ENCODE data around the gene PLCG2. TPM values are rescaled to one million over a fixed set of nuclear protein-coding genes. Genes with fewer than 3 reads are reported as not detected.
A peak's percentile ranks its signal among the peaks of the same experiment; 100 is the strongest.

PLCG2 gene
- total RNA-seq, 2 experiments from 2014 or later = 13.5 to 15.2 TPM

DNA sequence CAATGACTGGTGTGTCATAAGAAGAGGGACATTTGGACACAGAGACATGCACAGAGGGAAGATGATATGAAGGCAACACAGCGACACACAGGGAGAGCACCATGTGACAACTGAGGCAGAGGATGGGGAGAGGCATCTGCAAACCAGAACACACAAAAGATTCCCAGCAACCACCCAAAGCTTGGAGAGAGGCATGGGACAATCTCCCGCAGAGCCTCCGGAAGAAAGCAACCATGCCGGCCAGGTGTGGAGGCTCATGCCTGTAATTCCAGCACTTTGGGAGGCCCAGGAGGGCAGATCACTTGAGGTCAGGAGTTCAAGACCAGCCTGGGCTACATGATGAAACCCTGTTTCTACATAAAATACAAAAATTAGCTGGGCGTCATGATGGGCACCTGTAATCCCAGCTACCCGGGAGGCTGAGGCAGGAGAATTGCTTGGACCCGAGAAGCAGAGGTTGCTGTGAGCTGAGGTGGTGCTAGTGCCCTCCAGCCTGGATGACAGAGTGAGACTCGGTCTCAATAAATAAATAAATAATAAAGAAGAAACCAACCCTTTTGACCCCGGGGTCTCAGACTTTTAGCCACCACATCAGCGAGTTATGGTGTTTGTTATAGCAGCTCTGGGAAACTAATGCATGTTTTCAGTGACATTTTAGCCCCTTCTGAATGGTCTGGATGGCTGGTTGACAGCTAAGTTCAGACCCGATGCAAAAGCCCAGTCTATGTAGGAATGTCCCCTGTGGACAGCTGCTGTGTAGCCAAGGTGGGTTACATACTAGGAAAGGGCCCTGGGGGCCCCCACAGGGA, 13.8 kb upstream of the PLCG2 start:
- no peak for ATAC-seq (ENCODE audit: low read depth)
- H3K27me3 Mint-ChIP-seq = peaks cover 15% of the 10 kb centered on the region
- no peaks in the 10 kb centered on the region for H3K4me1 Mint-ChIP-seq
- DNase-seq = no peak
- H3K36me3 Mint-ChIP-seq = no peaks in the 10 kb centered on the region
- no peak overlapping the region for H3K27ac Mint-ChIP-seq
- POLR2A ChIA-PET = interaction anchor here (0.6 kb wide), 1 partner anchor 34 kb away, joined by 3 read pairs; no protein-coding TSS in a partner anchor
- H3K9me3 Mint-ChIP-seq = no peaks in the 10 kb centered on the region
- no peak overlapping the region for H3K4me3 Mint-ChIP-seq

- ATAC-seq (ENCODE audit: low read depth) (no peak), DNase-seq (no peak)
- H3K4me3 Mint-ChIP-seq = no peak overlapping the region
- POLR2A ChIA-PET = no interaction called here
- no peaks in the 10 kb centered on the region for H3K9me3 Mint-ChIP-seq
- H3K4me1 Mint-ChIP-seq = no peaks in the 10 kb centered on the region
- H3K36me3 Mint-ChIP-seq = no peaks in the 10 kb centered on the region
- no peak overlapping the region for H3K27ac Mint-ChIP-seq
- H3K27me3 Mint-ChIP-seq = peaks cover 15% of the 10 kb centered on the region
Measured at GRCh38 chr16:81765969-81766368, 13.1 kb upstream of the PLCG2 start.

DNA sequence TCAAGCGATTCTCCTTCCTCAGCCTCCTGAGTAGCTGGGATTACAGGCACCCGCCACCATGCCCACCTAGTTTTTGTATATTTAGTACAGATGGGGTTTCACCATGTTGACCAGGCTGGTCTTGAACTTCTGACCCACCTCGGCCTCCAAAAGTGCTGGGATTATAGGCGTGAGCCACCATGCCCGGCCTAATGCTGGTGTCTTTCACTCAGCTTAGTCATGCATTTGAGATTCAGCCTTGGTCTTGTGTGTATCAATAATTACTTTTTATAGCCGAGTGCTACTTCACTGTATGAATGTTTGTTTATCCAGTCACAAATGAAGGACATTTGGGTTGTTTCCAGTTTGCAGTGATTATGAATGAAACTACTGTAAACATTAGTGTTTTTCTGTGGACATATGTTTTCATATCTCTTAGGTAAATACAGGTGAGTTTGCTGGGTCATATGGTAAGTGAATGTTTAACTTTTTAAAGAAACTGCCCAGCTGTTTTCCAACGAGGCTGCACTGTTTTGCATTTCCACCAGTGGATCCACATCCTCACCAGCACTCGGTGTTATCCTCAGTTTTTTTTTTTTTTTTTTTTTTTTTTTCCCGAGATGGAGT, 11.0 kb upstream of the PLCG2 start:
- POLR2A ChIA-PET = no interaction called here

DNA sequence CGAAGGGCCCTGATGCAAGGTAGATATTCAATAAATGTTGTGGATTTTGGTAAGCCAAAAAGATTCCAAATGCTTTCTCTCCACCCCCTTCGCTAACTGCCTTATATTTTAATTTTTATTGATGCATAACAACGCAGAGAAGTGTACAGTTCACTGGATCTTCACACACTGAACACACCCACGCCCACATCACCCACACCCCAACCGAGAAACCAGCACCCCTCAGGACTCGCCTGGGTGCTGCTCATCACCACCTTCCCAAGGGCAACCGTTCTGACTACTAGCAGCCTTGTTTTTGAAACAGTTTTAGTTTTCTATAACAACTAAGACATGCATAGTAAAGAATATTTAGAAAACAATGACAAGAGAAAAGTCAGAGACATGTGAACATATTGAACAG, 9.1 kb upstream of the PLCG2 start:
- Mint-ChIP-seq H3K36me3 (no peaks in the 10 kb centered on the region), H3K27ac (no peak overlapping the region), H3K9me3 (no peaks in the 10 kb centered on the region), H3K4me3 (no peak overlapping the region), H3K4me1 (no peaks in the 10 kb centered on the region), H3K27me3 (peaks cover 22% of the 10 kb centered on the region)
- ATAC-seq (ENCODE audit: low read depth) (no peak), DNase-seq (no peak)
- POLR2A ChIA-PET = no interaction called here

More for the DNA sequence above, 11.0 kb upstream of the PLCG2 start:
- DNase-seq = no peak
- H3K4me1 Mint-ChIP-seq = no peaks in the 10 kb centered on the region
- no peaks in the 10 kb centered on the region for H3K36me3 Mint-ChIP-seq
- H3K27ac Mint-ChIP-seq = no peak overlapping the region
- no peaks in the 10 kb centered on the region for H3K9me3 Mint-ChIP-seq
- ATAC-seq (ENCODE audit: low read depth) = no peak
- peaks cover 27% of the 10 kb centered on the region for H3K27me3 Mint-ChIP-seq
- H3K4me3 Mint-ChIP-seq = no peak overlapping the region

DNA sequence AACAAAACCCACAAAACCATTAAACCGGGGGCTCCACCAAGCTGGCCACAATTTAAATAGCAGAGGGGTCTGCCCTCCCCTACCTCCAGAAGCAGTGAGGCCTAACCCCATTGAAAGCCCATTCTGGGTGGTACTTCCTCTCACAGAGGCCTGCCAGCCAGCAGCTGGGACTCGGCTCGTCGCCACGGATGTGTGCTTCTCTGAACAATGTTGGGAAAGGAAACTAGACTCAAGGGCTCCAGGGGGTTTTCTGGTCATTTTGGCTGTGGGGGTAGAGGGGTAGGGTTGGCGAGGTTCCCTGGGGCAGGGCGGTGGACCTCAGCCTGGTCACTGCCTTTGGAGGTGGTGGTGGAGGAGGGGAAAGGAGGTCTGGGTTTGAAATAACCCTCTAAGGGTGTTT, 4.7 kb upstream of the PLCG2 start:
- ATAC-seq (ENCODE audit: low read depth) = no peak
- peaks cover 48% of the 10 kb centered on the region for H3K27me3 Mint-ChIP-seq
- no peak overlapping the region for H3K4me3 Mint-ChIP-seq
- no peak overlapping the region for H3K27ac Mint-ChIP-seq
- peaks cover 3% of the 10 kb centered on the region for H3K4me1 Mint-ChIP-seq
- DNase-seq = no peak
- POLR2A ChIA-PET = interaction anchor here (0.7 kb wide), 1 partner anchor 61 kb away, joined by 6 read pairs; no protein-coding TSS in a partner anchor
- H3K9me3 Mint-ChIP-seq = no peaks in the 10 kb centered on the region
- no peaks in the 10 kb centered on the region for H3K36me3 Mint-ChIP-seq

DNA sequence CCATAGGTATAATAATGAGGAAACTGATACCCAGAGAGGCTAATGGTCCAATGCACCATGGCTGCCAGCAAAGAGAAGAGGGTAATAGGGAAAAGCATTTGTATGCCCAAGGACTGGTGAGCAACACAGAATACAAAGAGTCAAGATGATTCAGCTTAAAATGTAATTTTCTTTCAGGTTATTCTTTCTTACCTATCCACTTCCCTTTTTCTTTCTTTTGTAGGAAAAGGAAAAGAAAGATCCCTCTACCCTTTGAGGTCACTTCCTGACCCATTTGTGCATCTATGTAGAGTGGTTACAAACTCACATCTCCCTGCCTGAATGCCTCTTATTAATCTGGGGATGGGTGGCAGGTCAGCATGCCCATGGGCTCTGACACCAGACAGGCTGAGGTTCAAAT, 3.5 kb upstream of the PLCG2 start:
- no peak overlapping the region for H3K27ac Mint-ChIP-seq
- peaks cover 58% of the 10 kb centered on the region for H3K27me3 Mint-ChIP-seq
- no peak overlapping the region for H3K4me3 Mint-ChIP-seq
- POLR2A ChIA-PET = no interaction called here
- H3K36me3 Mint-ChIP-seq = no peaks in the 10 kb centered on the region
- H3K4me1 Mint-ChIP-seq = peaks cover 7% of the 10 kb centered on the region
- DNase-seq (no peak), ATAC-seq (ENCODE audit: low read depth) (no peak)
- no peaks in the 10 kb centered on the region for H3K9me3 Mint-ChIP-seq

GRCh38 chr16:81778231-81778630, 860 bp upstream of the PLCG2 start:
- H3K27ac Mint-ChIP-seq = no peak overlapping the region
- ATAC-seq (ENCODE audit: low read depth) (no peak), DNase-seq (no peak)
- H3K27me3 Mint-ChIP-seq = peaks cover 66% of the 10 kb centered on the region
- POLR2A ChIA-PET = no interaction called here
- H3K36me3 Mint-ChIP-seq = no peaks in the 10 kb centered on the region
- H3K4me1 Mint-ChIP-seq = peaks cover 7% of the 10 kb centered on the region
- H3K4me3 Mint-ChIP-seq = peak overlapping the region; percentile 77
- no peaks in the 10 kb centered on the region for H3K9me3 Mint-ChIP-seq

GRCh38 chr16:81779536-81780320, 637 bp downstream of the PLCG2 start:
- ATAC-seq (ENCODE audit: low read depth) = peak; percentile 24
- peak; percentile 49 for DNase-seq
- H3K9me3 Mint-ChIP-seq = no peaks in the 10 kb centered on the region
- POLR2A ChIA-PET = interaction anchor here (1.1 kb wide), 1 partner anchor 94 kb away, joined by 4 read pairs; no protein-coding TSS in a partner anchor
- peaks cover 76% of the 10 kb centered on the region for H3K27me3 Mint-ChIP-seq
- no peaks in the 10 kb centered on the region for H3K36me3 Mint-ChIP-seq
- no peak overlapping the region for H3K27ac Mint-ChIP-seq
- peak overlapping the region; percentile 88 for H3K4me3 Mint-ChIP-seq
- H3K4me1 Mint-ChIP-seq = peaks cover 7% of the 10 kb centered on the region

DNA sequence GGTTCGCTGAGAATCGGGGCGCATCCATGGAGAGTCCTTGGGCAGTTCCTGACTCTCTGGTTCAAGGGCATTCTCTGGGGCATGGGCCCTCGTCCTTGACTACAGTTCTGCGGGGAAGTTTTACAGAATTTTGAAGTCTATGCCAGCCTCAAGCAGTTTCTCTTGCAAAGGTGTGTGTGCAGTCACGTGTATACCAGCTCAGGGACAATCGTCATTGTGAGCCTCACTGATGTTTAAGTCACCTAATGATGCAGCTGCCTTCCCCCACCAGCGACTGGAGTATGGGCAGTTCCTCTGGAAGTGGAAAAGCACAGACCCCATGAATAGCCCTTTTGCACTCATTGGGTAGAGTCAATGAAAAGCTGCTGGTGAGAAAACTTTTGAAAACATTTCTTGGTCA, 1.3 kb downstream of the PLCG2 start:
- no peak for ATAC-seq (ENCODE audit: low read depth)
- POLR2A ChIA-PET = interaction anchor here (1.1 kb wide), 1 partner anchor 93 kb away, joined by 4 read pairs; no protein-coding TSS in a partner anchor
- Mint-ChIP-seq H3K9me3 (no peaks in the 10 kb centered on the region), H3K27me3 (peaks cover 73% of the 10 kb centered on the region), H3K4me3 (peak overlapping the region; percentile 88), H3K36me3 (no peaks in the 10 kb centered on the region), H3K27ac (no peak overlapping the region), H3K4me1 (peaks cover 7% of the 10 kb centered on the region)
- DNase-seq = no peak

GRCh38 chr16:81782236-81782635, 3.1 kb downstream of the PLCG2 start:
- Mint-ChIP-seq H3K27ac (no peak overlapping the region), H3K4me3 (no peak overlapping the region), H3K36me3 (no peaks in the 10 kb centered on the region), H3K27me3 (peaks cover 61% of the 10 kb centered on the region), H3K9me3 (no peaks in the 10 kb centered on the region), H3K4me1 (peaks cover 10% of the 10 kb centered on the region)
- POLR2A ChIA-PET = interaction anchor here (0.6 kb wide), 1 partner anchor 9 kb away, joined by 3 read pairs; no protein-coding TSS in a partner anchor
- ATAC-seq (ENCODE audit: low read depth) (no peak), DNase-seq (no peak)

DNA sequence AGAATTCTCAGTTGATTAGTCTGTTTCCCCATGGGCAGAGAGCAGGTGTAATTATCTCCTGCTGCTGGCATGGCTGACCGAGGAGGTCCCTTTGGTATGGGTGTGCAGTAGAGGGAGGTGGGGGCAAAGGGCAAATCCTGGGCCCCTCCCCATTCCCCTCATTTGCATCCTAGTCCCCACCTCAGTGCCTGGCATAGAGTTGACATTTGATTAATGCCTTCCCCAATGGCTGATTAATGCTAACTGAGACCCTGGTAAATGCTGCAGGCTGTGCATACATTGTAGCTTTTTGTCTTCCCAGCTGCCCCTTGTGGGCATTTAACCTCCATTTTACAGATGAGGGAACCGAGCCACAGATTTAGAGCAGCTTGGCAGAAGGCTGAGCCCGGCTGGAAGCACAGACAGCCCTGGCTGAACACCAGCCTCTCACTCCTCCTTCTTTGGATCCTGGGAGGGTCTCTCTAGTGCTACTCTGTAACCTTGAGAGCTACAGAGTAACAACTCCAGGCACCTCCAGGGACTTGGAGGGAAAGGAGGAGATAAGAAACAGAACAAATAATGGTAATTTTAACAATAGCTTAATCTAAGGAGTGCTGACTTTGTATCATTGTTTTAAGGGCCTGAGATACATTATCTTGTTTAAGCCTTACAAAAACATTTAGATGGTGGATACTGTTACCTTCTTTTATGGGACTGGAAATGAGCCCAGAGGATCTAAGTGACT, 5.1 kb downstream of the PLCG2 start:
- H3K36me3 Mint-ChIP-seq = no peaks in the 10 kb centered on the region
- peaks cover 51% of the 10 kb centered on the region for H3K27me3 Mint-ChIP-seq
- POLR2A ChIA-PET = no interaction called here
- DNase-seq (no peak), ATAC-seq (ENCODE audit: low read depth) (no peak)
- H3K27ac Mint-ChIP-seq = no peak overlapping the region
- no peaks in the 10 kb centered on the region for H3K9me3 Mint-ChIP-seq
- H3K4me3 Mint-ChIP-seq = no peak overlapping the region
- H3K4me1 Mint-ChIP-seq = peaks cover 7% of the 10 kb centered on the region

DNA sequence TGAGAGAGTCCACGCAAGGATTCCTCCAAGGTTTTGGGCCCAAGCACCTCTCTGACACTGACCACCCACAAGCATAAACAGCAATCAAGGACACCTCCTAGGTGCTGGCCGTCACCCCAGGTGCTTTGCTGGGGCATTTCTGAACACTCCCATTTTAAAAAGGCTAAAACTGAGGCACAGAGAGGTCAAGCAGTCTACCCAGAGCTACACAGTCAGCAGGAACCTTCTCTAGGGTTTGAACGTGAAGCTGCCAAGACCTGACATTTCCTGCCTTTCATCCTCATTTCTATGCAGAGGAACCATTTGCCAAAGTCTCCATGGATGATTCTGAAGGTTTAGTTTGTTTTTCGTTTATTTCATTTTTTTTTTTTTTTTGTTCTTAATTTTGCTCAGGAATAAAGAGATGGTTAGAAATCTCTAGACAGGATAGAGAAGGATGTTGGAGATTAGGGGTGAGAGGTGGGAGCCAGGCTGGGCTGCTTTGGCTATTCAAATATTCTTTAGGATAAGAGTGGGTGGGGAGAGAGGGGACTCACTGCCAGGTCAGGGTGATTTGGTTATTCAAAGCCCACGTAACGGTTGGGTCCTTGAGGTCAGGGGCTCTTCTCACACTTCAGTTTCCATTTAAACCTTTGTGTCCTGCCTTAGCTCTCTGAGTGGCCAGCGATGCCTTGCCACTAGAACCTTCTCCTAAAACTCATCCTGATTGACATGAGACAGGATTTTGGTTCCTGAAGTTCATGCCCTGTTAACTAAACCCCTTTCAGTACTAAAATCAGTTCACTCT, 6.2 kb downstream of the PLCG2 start:
- Mint-ChIP-seq H3K4me1 (peaks cover 3% of the 10 kb centered on the region), H3K9me3 (no peaks in the 10 kb centered on the region), H3K27me3 (peaks cover 48% of the 10 kb centered on the region), H3K4me3 (no peak overlapping the region), H3K27ac (no peak overlapping the region), H3K36me3 (no peaks in the 10 kb centered on the region)
- no peak for ATAC-seq (ENCODE audit: low read depth)
- DNase-seq = no peak
- POLR2A ChIA-PET = no interaction called here

All from activated naive CD8-positive, alpha-beta T cell treated with anti-CD3 and anti-CD28 coated beads, Interleukin-2, amount 10 ng/mL, durations not matched to agents 7 days and 5 days (primary cell).